Neuronal stem cell (in vitro differentiated cells): ENCODE results near the gene PDZRN4.
A peak's percentile ranks its signal among the peaks of the same experiment; 100 is the strongest.

Experiments used
- DNase-seq: peaks from one replicate; pipeline ENCODE4 v3.0.0-alpha.2; 2013; ENCODE audit warnings: low spot score
- H2AFZ ChIP-seq: one replicate; pipeline ENCODE4 v1.6.1; 2013; ENCODE audit warnings: mild to moderate bottlenecking, low read length, inconsistent platforms
- H2AK5ac ChIP-seq: 2 replicates; pipeline ENCODE4 v1.6.1; 2013; ENCODE audit warnings: low read depth, mild to moderate bottlenecking, inconsistent platforms, low read length, moderate library complexity, mixed read lengths
- H2BK120ac ChIP-seq: 2 replicates; pipeline ENCODE4 v1.6.1; 2013; ENCODE audit warnings: low read depth, mild to moderate bottlenecking, inconsistent platforms, low read length, moderate library complexity, mixed read lengths
- H2BK12ac ChIP-seq: one replicate; pipeline ENCODE4 v1.6.1; 2013; ENCODE audit warnings: low read length, inconsistent platforms
- H2BK15ac ChIP-seq: 2 replicates; pipeline ENCODE4 v1.6.1; 2013; ENCODE audit warnings: mild to moderate bottlenecking, low read length, inconsistent platforms, mixed read lengths
- H2BK5ac ChIP-seq: one replicate; pipeline ENCODE4 v1.6.1; 2013; ENCODE audit warnings: inconsistent platforms, mild to moderate bottlenecking, low read length, moderate library complexity
- H3K14ac ChIP-seq: one replicate; pipeline ENCODE4 v1.6.1; 2013; ENCODE audit warnings: low read length, inconsistent platforms
- H3K18ac ChIP-seq: 2 replicates; pipeline ENCODE4 v1.6.1; 2013; ENCODE audit warnings: low read length, inconsistent platforms
- H3K23ac ChIP-seq: 2 replicates; pipeline ENCODE4 v1.6.1; 2013; ENCODE audit warnings: low read depth, mild to moderate bottlenecking, mixed read lengths, low read length, inconsistent platforms; ENCODE audit not compliant: poor library complexity
- H3K27ac ChIP-seq: replicated peaks from 3 replicates; pipeline ENCODE4 v1.5.1; 2013; ENCODE audit warnings: low read length, inconsistent platforms
- H3K27me3 ChIP-seq, 3 experiments: 2 replicates each; pipeline ENCODE4 v1.6.1; 2013; ENCODE audit warnings: low read length in 3 of 3, mild to moderate bottlenecking in 2 of 3, inconsistent platforms in 1 of 3, low read depth in 1 of 3, mixed read lengths in 1 of 3, moderate library complexity in 1 of 3; ENCODE audit not compliant: control insufficient read depth in 3 of 3, insufficient read depth in 3 of 3
- H3K36me3 ChIP-seq, 2 donors: replicated peaks in 1 of 2; 2 replicates each; pipeline ENCODE4 v1.6.1; 2013; ENCODE audit warnings: low read length in 2 of 2; ENCODE audit not compliant: control insufficient read depth in 2 of 2, insufficient read depth in 2 of 2
- H3K4ac ChIP-seq: 2 replicates; pipeline ENCODE4 v1.6.1; 2013; ENCODE audit warnings: inconsistent platforms, mild to moderate bottlenecking, low read length, moderate library complexity
- H3K4me1 ChIP-seq, 2 donors: 1 replicate in 1 of 2; 2 replicates in 1 of 2; pipeline ENCODE4 v1.6.1; 2013; ENCODE audit warnings: low read length in 2 of 2, low read depth in 1 of 2; ENCODE audit not compliant: control insufficient read depth in 2 of 2, insufficient read depth in 1 of 2
- H3K4me2 ChIP-seq: one replicate; pipeline ENCODE4 v1.6.1; 2013; ENCODE audit warnings: mild to moderate bottlenecking, low read length, inconsistent platforms; ENCODE audit not compliant: insufficient read depth, poor library complexity, severe bottlenecking
- H3K4me3 ChIP-seq, 2 donors: 2 replicates each; pipeline ENCODE4 v1.5.1; 2013; ENCODE audit warnings: low read length in 2 of 2, mild to moderate bottlenecking in 2 of 2, inconsistent platforms in 1 of 2, moderate library complexity in 1 of 2
- H3K79me1 ChIP-seq: one replicate; pipeline ENCODE4 v1.6.1; 2013; ENCODE audit warnings: low read depth, mild to moderate bottlenecking, inconsistent platforms, low read length, moderate library complexity
- H3K9ac ChIP-seq: one replicate; pipeline ENCODE4 v1.6.1; 2013; ENCODE audit warnings: mild to moderate bottlenecking, low read depth, low read length, inconsistent platforms; ENCODE audit not compliant: poor library complexity
- H3K9me3 ChIP-seq, 2 donors: replicated peaks in 1 of 2; 2 replicates each; pipeline versions ENCODE3 to v1.6.1; 2013; ENCODE audit warnings: low read length in 2 of 2, mild to moderate bottlenecking in 2 of 2, inconsistent platforms in 1 of 2, low read depth in 1 of 2, mixed read lengths in 1 of 2, moderate library complexity in 1 of 2; ENCODE audit not compliant: control insufficient read depth in 2 of 2, insufficient read depth in 1 of 2
- H4K8ac ChIP-seq: one replicate; pipeline ENCODE4 v1.6.1; 2013; ENCODE audit warnings: low read depth, mild to moderate bottlenecking, inconsistent platforms, low read length, moderate library complexity
- H4K91ac ChIP-seq: one replicate; pipeline ENCODE4 v1.6.1; 2013; ENCODE audit warnings: low read length, low read depth, mild to moderate bottlenecking, inconsistent platforms; ENCODE audit not compliant: poor library complexity
- WGBS, 2 donors: extraction: QIAGEN DNeasy Blood & Tissue Kit; methylation state at CpG; one replicate each; pipeline ENCODE4 v1.1.7; 2013; ENCODE audit warnings: missing lambda C conversion rate in 2 of 2, mixed read lengths in 1 of 2; ENCODE audit not compliant: insufficient read length in 2 of 2, insufficient replicate concordance in 1 of 2; ENCODE audit errors: extremely low coverage in 2 of 2; 5-methylcytosine and 5-hydroxymethylcytosine counted together

Gene PDZRN4

GRCh38 chr12:41419131-41419893, 231.2 kb downstream of the PDZRN4 start:
- no peak overlapping the region for H3K4me2 ChIP-seq
- H3K79me1 ChIP-seq, result no peaks in the 10 kb centered on the region
- no peak overlapping the region for H3K18ac ChIP-seq
- no peak overlapping the region for H3K23ac ChIP-seq
- no peak overlapping the region for H3K14ac ChIP-seq
- no peak overlapping the region for H4K91ac ChIP-seq
- H2BK12ac ChIP-seq, result no peak overlapping the region
- H3K27me3 ChIP-seq, result no peaks in the 10 kb centered on the region
- H4K8ac ChIP-seq, result no peak overlapping the region
- no peak overlapping the region for H2BK120ac ChIP-seq
- H3K9me3 ChIP-seq, result peaks cover 0 to 2% of the 10 kb centered on the region in 2 donors
- H2AFZ ChIP-seq, result peak overlapping the region; percentile 31
- peaks cover 0 to 4% of the 10 kb centered on the region in 2 donors for H3K4me1 ChIP-seq
- no peak overlapping the region for H3K4me3 ChIP-seq
- H3K9ac ChIP-seq, result no peak overlapping the region
- no peak overlapping the region for H2BK5ac ChIP-seq
- no peak overlapping the region for H2AK5ac ChIP-seq
- DNase-seq, result no peak
- no peak overlapping the region for H3K27ac ChIP-seq
- no peak overlapping the region for H3K4ac ChIP-seq
- no peaks in the 10 kb centered on the region for H3K36me3 ChIP-seq
- WGBS, 2 donors, result no CpG with 5 or more reads among the region's 4 CpGs
- H2BK15ac ChIP-seq, result no peak overlapping the region

DNA sequence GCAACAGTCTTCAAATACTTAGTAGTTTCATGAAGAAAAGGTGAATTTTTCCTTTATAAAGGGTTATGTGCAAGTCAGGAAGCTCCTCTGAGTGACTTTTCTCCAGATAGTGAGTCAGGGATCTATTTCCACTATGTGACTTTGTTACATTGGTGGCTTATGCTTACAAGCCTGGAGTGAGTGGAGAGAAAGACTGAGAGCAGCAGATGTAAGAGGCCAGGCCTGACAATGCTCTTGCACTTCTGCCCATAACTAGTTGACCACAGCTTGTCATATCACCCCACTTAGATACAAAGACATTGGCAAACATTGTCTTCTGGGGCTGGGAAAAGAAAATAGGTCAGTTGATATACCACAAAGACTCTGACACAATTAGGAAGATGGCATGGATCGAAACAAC, 236.5 kb downstream of the PDZRN4 start:
- Histone ChIP-seq H3K4me1 (peaks cover 0 to 2% of the 10 kb centered on the region in 2 donors), H3K4me3 (no peak overlapping the region)
- no CpG with 5 or more reads among the region's 1 CpG for WGBS, 2 donors

DNA sequence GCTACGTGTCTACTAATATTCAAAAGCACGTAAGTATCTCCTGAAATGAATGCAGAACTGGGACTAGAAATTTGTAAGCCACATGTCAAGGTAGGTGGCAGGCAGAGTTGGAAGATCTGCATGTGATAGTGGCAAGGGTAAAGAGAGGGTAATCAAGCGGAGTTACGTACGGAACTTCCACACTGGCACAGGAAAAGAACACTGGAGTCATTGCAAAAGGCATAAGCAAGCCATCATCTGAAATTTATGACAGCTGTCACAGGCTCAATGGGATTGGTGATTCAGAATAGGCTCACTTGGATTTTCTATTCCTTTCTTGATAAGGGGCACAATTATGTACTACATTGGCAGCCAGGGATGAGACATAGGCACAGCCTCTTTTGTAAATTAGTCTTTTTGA, 245.3 kb downstream of the PDZRN4 start:
- Histone ChIP-seq H2BK5ac (no peak overlapping the region), H3K4ac (no peak overlapping the region), H2BK120ac (no peak overlapping the region), H3K23ac (no peak overlapping the region), H3K9ac (no peak overlapping the region), H3K18ac (no peak overlapping the region), H2BK15ac (no peak overlapping the region), H2AFZ (no peak overlapping the region), H3K27ac (no peak overlapping the region), H4K8ac (no peak overlapping the region), H4K91ac (no peak overlapping the region), H3K4me1 (peaks cover 1 to 10% of the 10 kb centered on the region in 2 donors), H3K14ac (no peak overlapping the region), H3K27me3 (no peaks in the 10 kb centered on the region), H2AK5ac (no peak overlapping the region), H3K79me1 (no peaks in the 10 kb centered on the region), H3K36me3 (no peaks in the 10 kb centered on the region), H3K4me2 (no peak overlapping the region), H3K9me3 (no peaks in the 10 kb centered on the region), H3K4me3 (no peak overlapping the region), H2BK12ac (no peak overlapping the region)
- WGBS, 2 donors, result no CpG with 5 or more reads among the region's 5 CpGs
- DNase-seq, result no peak

More for the DNA sequence above, 236.5 kb downstream of the PDZRN4 start:
- no peak overlapping the region for H2BK120ac ChIP-seq
- no peak overlapping the region for H2AFZ ChIP-seq
- no peak overlapping the region for H2AK5ac ChIP-seq
- no peak overlapping the region for H3K4me2 ChIP-seq
- H3K36me3 ChIP-seq, result no peaks in the 10 kb centered on the region
- no peak overlapping the region for H2BK12ac ChIP-seq
- no peaks in the 10 kb centered on the region for H3K79me1 ChIP-seq
- no peak overlapping the region for H4K8ac ChIP-seq
- DNase-seq, result no peak
- H4K91ac ChIP-seq, result no peak overlapping the region
- no peaks in the 10 kb centered on the region for H3K27me3 ChIP-seq
- no peak overlapping the region for H3K9ac ChIP-seq
- H3K9me3 ChIP-seq, result no peaks in the 10 kb centered on the region
- no peak overlapping the region for H2BK15ac ChIP-seq
- H3K23ac ChIP-seq, result no peak overlapping the region
- no peak overlapping the region for H3K4ac ChIP-seq
- no peak overlapping the region for H3K27ac ChIP-seq
- no peak overlapping the region for H3K14ac ChIP-seq
- H2BK5ac ChIP-seq, result no peak overlapping the region
- no peak overlapping the region for H3K18ac ChIP-seq

DNA sequence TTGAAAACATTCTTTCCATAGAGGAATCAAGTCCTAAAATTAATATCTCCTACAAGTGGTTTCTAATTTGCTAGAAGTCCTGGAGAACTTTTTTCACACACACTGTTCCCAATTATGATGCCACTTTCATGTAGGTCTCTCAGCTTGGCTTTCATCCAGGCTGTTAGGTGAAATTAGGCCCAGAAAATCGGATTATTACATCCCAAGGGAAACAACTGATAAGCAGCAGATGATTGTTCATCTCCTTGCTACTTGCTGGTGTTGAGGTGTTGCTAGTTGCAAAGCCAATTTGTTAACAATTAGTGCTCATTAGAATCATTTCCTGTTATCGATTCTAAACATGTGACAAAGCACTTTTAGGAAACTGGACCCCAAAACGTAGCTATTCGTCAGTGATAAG, 248.0 kb downstream of the PDZRN4 start:
- no CpG with 5 or more reads among the region's 4 CpGs for WGBS, 2 donors
- no peaks in the 10 kb centered on the region for H3K27me3 ChIP-seq
- H2AK5ac ChIP-seq, result no peak overlapping the region
- H2BK15ac ChIP-seq, result no peak overlapping the region
- no peak overlapping the region for H2BK5ac ChIP-seq
- no peak overlapping the region for H3K4me2 ChIP-seq
- H4K91ac ChIP-seq, result no peak overlapping the region
- no peak overlapping the region for H2AFZ ChIP-seq
- H3K36me3 ChIP-seq, result no peaks in the 10 kb centered on the region
- no peak overlapping the region for H2BK120ac ChIP-seq
- H3K4me1 ChIP-seq, result peaks cover 1 to 14% of the 10 kb centered on the region in 2 donors
- no peak overlapping the region for H3K18ac ChIP-seq
- H3K14ac ChIP-seq, result no peak overlapping the region
- no peak overlapping the region for H3K4me3 ChIP-seq
- H2BK12ac ChIP-seq, result no peak overlapping the region
- no peak overlapping the region for H3K9ac ChIP-seq
- H3K27ac ChIP-seq, result no peak overlapping the region
- H4K8ac ChIP-seq, result no peak overlapping the region
- no peak for DNase-seq
- H3K23ac ChIP-seq, result no peak overlapping the region
- no peaks in the 10 kb centered on the region for H3K79me1 ChIP-seq
- H3K4ac ChIP-seq, result no peak overlapping the region
- no peaks in the 10 kb centered on the region for H3K9me3 ChIP-seq
